H9 (cell line): ENCODE results near the gene PLXNA4. TPM values are rescaled to one million over a fixed set of nuclear protein-coding genes. Genes with fewer than 3 reads are reported as not detected.

Experiments
- DNase-seq: peaks from one replicate; pipeline ENCODE4 v3.0.0-alpha.2; 2017
- H2AFZ ChIP-seq: one replicate; pipeline ENCODE4 v1.6.1; 2013; ENCODE audit warnings: mild to moderate bottlenecking, low read length, control low read depth, moderate library complexity
- H2AK5ac ChIP-seq: 2 replicates; pipeline ENCODE4 v1.6.1; 2013; ENCODE audit warnings: low read length, control low read depth, mixed read lengths; ENCODE audit not compliant: insufficient read length
- H2BK120ac ChIP-seq: one replicate; pipeline ENCODE4 v1.6.1; 2013; ENCODE audit warnings: low read depth, mild to moderate bottlenecking, low read length, control low read depth, inconsistent platforms; ENCODE audit not compliant: poor library complexity, severe bottlenecking
- H2BK12ac ChIP-seq: 2 replicates; pipeline ENCODE4 v1.6.1; 2013; ENCODE audit warnings: low read length, control low read depth, mixed read lengths, low read depth; ENCODE audit not compliant: insufficient read length
- H2BK15ac ChIP-seq: 2 replicates; pipeline ENCODE4 v1.6.1; 2013; ENCODE audit warnings: low read depth, low read length, control low read depth
- H2BK20ac ChIP-seq: one replicate; pipeline ENCODE4 v1.6.1; 2013; ENCODE audit warnings: low read depth, mild to moderate bottlenecking, low read length, control low read depth, inconsistent platforms; ENCODE audit not compliant: poor library complexity, severe bottlenecking
- H2BK5ac ChIP-seq: 2 replicates; pipeline ENCODE4 v1.6.1; 2013; ENCODE audit warnings: low read length, control low read depth, mixed read lengths; ENCODE audit not compliant: insufficient read length
- H3K14ac ChIP-seq: 2 replicates; pipeline ENCODE4 v1.6.1; 2013; ENCODE audit warnings: low read length, control low read depth; ENCODE audit not compliant: insufficient read depth
- H3K18ac ChIP-seq: 2 replicates; pipeline ENCODE4 v1.6.1; 2013; ENCODE audit warnings: low read depth, mild to moderate bottlenecking, mixed read lengths, low read length, control low read depth; ENCODE audit not compliant: insufficient read length
- H3K23ac ChIP-seq: 2 replicates; pipeline ENCODE4 v1.6.1; 2013; ENCODE audit warnings: low read length, control low read depth, mixed read lengths, low read depth; ENCODE audit not compliant: insufficient read length
- H3K23me2 ChIP-seq: 2 replicates; pipeline ENCODE4 v1.6.1; 2013; ENCODE audit warnings: low read depth, mild to moderate bottlenecking, mixed read lengths, low read length, control low read depth; ENCODE audit not compliant: insufficient read length, poor library complexity, severe bottlenecking
- H3K27ac ChIP-seq: 2 replicates; pipeline ENCODE4 v1.5.1; 2013; ENCODE audit warnings: low read length, control low read depth, mixed read lengths, low read depth; ENCODE audit not compliant: insufficient read length
- H3K27me3 ChIP-seq: 2 replicates; pipeline ENCODE4 v1.6.1; 2013; ENCODE audit warnings: low read length, control low read depth, inconsistent platforms; ENCODE audit not compliant: insufficient read depth
- H3K4ac ChIP-seq: 2 replicates; pipeline ENCODE4 v1.6.1; 2013; ENCODE audit warnings: low read depth, mild to moderate bottlenecking, control low read depth, inconsistent platforms, low read length, moderate library complexity
- H3K4me1 ChIP-seq: 2 replicates; pipeline ENCODE4 v1.6.1; 2013; ENCODE audit warnings: low read length, control low read depth, inconsistent platforms; ENCODE audit not compliant: insufficient read depth
- H3K4me2 ChIP-seq: 2 replicates; pipeline ENCODE4 v1.6.1; 2013; ENCODE audit warnings: low read length, control low read depth, mixed read lengths; ENCODE audit not compliant: insufficient read length, insufficient read depth
- H3K56ac ChIP-seq: 2 replicates; pipeline ENCODE4 v1.6.1; 2013; ENCODE audit warnings: low read depth, mild to moderate bottlenecking, mixed read lengths, low read length, control low read depth; ENCODE audit not compliant: insufficient read length
- H3K79me1 ChIP-seq: 2 replicates; pipeline ENCODE4 v1.6.1; 2013; ENCODE audit warnings: low read depth, mild to moderate bottlenecking, moderate library complexity, low read length, control low read depth, inconsistent platforms; ENCODE audit not compliant: insufficient read depth, poor library complexity, severe bottlenecking
- H3K79me2 ChIP-seq: 2 replicates; pipeline ENCODE4 v1.6.1; 2013; ENCODE audit warnings: low read length, control low read depth, inconsistent platforms; ENCODE audit not compliant: insufficient read depth
- H3K9ac ChIP-seq: 2 replicates; pipeline ENCODE4 v1.6.1; 2013; ENCODE audit warnings: low read length, control low read depth, mixed read lengths; ENCODE audit not compliant: insufficient read length; ENCODE audit errors: extremely low read depth
- H3K9me3 ChIP-seq: one replicate; pipeline ENCODE4 v1.6.1; 2013; ENCODE audit warnings: low read depth, low read length, inconsistent platforms; ENCODE audit not compliant: control insufficient read depth
- H3T11ph ChIP-seq: one replicate; pipeline ENCODE4 v1.6.1; 2013; ENCODE audit warnings: mild to moderate bottlenecking, low read length, control low read depth, inconsistent platforms
- H4K20me1 ChIP-seq: one replicate; pipeline ENCODE4 v1.6.1; 2013; ENCODE audit not compliant: control insufficient read depth, insufficient read length, insufficient read depth
- H4K5ac ChIP-seq: 2 replicates; pipeline ENCODE4 v1.6.1; 2013; ENCODE audit warnings: low read depth, mild to moderate bottlenecking, mixed read lengths, low read length, control low read depth; ENCODE audit not compliant: insufficient read length
- H4K8ac ChIP-seq: replicated peaks from 2 replicates; pipeline ENCODE4 v1.6.1; 2013; ENCODE audit warnings: low read length, control low read depth, mixed read lengths, low read depth; ENCODE audit not compliant: insufficient read length
- H4K91ac ChIP-seq: 2 replicates; pipeline ENCODE4 v1.6.1; 2013; ENCODE audit warnings: low read depth, mild to moderate bottlenecking, moderate library complexity, mixed read lengths, low read length, control low read depth; ENCODE audit not compliant: insufficient read length
- H3K27ac Mint-ChIP-seq, 3 experiments: 2 replicates in 2 of 3; 3 replicates in 1 of 3; pipeline ENCODE4 v1.8.0; 2020 to 2021; ENCODE audit warnings: mixed read lengths in 3 of 3, mild to moderate bottlenecking in 1 of 3, moderate library complexity in 1 of 3
- H3K27me3 Mint-ChIP-seq: 2 replicates; pipeline ENCODE4 v1.8.0; 2021; ENCODE audit warnings: low read depth, mild to moderate bottlenecking, moderate library complexity, mixed read lengths
- H3K36me3 Mint-ChIP-seq, 3 experiments: 2 replicates in 2 of 3; 3 replicates in 1 of 3; pipeline ENCODE4 v1.8.0; 2020 to 2021; ENCODE audit warnings: low read depth in 3 of 3, mixed read lengths in 3 of 3; ENCODE audit not compliant: insufficient read depth in 1 of 3
- H3K4me1 Mint-ChIP-seq, 2 experiments: 2 replicates each; pipeline ENCODE4 v1.8.0; 2020; ENCODE audit warnings: mixed read lengths in 2 of 2
- H3K4me3 Mint-ChIP-seq, 2 experiments: 2 replicates in 1 of 2; 3 replicates in 1 of 2; pipeline ENCODE4 v1.8.0; 2020 to 2021; ENCODE audit warnings: mild to moderate bottlenecking in 2 of 2, mixed read lengths in 2 of 2, moderate library complexity in 1 of 2
- H3K9me3 Mint-ChIP-seq, 2 experiments: 2 replicates in 1 of 2; 3 replicates in 1 of 2; pipeline ENCODE4 v1.8.0; 2020; ENCODE audit warnings: mild to moderate bottlenecking in 2 of 2, mixed read lengths in 2 of 2, moderate library complexity in 1 of 2
- WGBS: extraction: QIAGEN DNeasy Blood & Tissue Kit; methylation state at CpG from one replicate; pipeline ENCODE4 v1.1.7; 2013; ENCODE audit warnings: missing lambda C conversion rate, low lambda C conversion rate, mixed read lengths; ENCODE audit not compliant: insufficient read length; ENCODE audit errors: extremely low coverage; 5-methylcytosine and 5-hydroxymethylcytosine counted together
- total RNA-seq: library from RNA; stranded (reverse); gene quantifications from 2 replicates; pipeline ENCODE4 v1.2.1, GENCODE V29; 2021
- TF ChIP-seq, protein P1 (sequence below): fragments of 200-600 bp; sonication (generic); conservative IDR thresholded peaks from 3 replicates; pipeline ENCODE4 v1.8.0; 2021; ENCODE audit warnings: antibody characterized with exemption, mild to moderate bottlenecking

Gene PLXNA4
- total RNA-seq, 1 experiment from 2014 or later: 0.35 TPM

GRCh38 chr7:132476541-132476940 lies 99.7 kb downstream of the PLXNA4 start:
- H2BK20ac ChIP-seq: no peak overlapping the region
- no peak overlapping the region for H3K56ac ChIP-seq
- H3T11ph ChIP-seq: no peak overlapping the region
- no peaks in the 10 kb centered on the region for H3K23me2 ChIP-seq
- no peak overlapping the region for H2AFZ ChIP-seq
- Mint-ChIP-seq H3K36me3 (no peaks in the 10 kb centered on the region), H3K27ac (no peak overlapping the region), H3K4me1 (peaks cover 19 to 33% of the 10 kb centered on the region in 2 experiments), H3K27me3 (peaks cover 19% of the 10 kb centered on the region), H3K9me3 (no peaks in the 10 kb centered on the region), H3K4me3 (no peak overlapping the region)
- H3K9me3 ChIP-seq: no peaks in the 10 kb centered on the region
- no peaks in the 10 kb centered on the region for H3K27me3 ChIP-seq
- no peak overlapping the region for H3K4ac ChIP-seq
- H3K27ac ChIP-seq: no peak overlapping the region
- DNase-seq: no peak
- H2AK5ac ChIP-seq: no peak overlapping the region
- no peak overlapping the region for H3K23ac ChIP-seq
- H2BK12ac ChIP-seq: no peak overlapping the region
- no peak overlapping the region for H2BK15ac ChIP-seq
- H4K20me1 ChIP-seq: no peaks in the 10 kb centered on the region
- peaks cover 6% of the 10 kb centered on the region; the same call in 1 of the 2 replicates for H3K4me1 ChIP-seq
- no peaks in the 10 kb centered on the region for H3K79me2 ChIP-seq
- H3K14ac ChIP-seq: no peak overlapping the region
- H4K91ac ChIP-seq: no peak overlapping the region
- H2BK120ac ChIP-seq: no peak overlapping the region
- no CpG with 5 or more reads among the region's 1 CpG for WGBS
- H4K8ac ChIP-seq: no peak overlapping the region
- TF ChIP-seq, protein P1, sequence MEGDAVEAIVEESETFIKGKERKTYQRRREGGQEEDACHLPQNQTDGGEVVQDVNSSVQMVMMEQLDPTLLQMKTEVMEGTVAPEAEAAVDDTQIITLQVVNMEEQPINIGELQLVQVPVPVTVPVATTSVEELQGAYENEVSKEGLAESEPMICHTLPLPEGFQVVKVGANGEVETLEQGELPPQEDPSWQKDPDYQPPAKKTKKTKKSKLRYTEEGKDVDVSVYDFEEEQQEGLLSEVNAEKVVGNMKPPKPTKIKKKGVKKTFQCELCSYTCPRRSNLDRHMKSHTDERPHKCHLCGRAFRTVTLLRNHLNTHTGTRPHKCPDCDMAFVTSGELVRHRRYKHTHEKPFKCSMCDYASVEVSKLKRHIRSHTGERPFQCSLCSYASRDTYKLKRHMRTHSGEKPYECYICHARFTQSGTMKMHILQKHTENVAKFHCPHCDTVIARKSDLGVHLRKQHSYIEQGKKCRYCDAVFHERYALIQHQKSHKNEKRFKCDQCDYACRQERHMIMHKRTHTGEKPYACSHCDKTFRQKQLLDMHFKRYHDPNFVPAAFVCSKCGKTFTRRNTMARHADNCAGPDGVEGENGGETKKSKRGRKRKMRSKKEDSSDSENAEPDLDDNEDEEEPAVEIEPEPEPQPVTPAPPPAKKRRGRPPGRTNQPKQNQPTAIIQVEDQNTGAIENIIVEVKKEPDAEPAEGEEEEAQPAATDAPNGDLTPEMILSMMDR: no peak
- no peak overlapping the region for H3K18ac ChIP-seq
- H3K9ac ChIP-seq: no peak overlapping the region
- H3K79me1 ChIP-seq: no peaks in the 10 kb centered on the region
- H2BK5ac ChIP-seq: no peak overlapping the region
- H4K5ac ChIP-seq: no peak overlapping the region
- H3K4me2 ChIP-seq: no peak overlapping the region
